ENCODE results near the gene CD40LG.

CD40LG gene

GRCh38 chrX:136671006-136671610 is 23.1 kb downstream of the CD40LG start:
- no peak overlapping the region for H3K27ac ChIP-seq (ENCODE audit: low read length)
- H3K9me3 ChIP-seq (ENCODE audit: control insufficient read depth in 1 of 2, low read length in 2 of 2): no peaks in the 10 kb centered on the region
- H3K4me3 ChIP-seq (ENCODE audit: low read depth in 1 of 2, low read length in 2 of 2): no peak overlapping the region
- H3K27me3 ChIP-seq (ENCODE audit: low read depth, low read length): no peaks in the 10 kb centered on the region
- H3K4me1 ChIP-seq (ENCODE audit: control insufficient read depth in 1 of 2, insufficient read depth in 2 of 2, low read length in 2 of 2): no peaks in the 10 kb centered on the region
- H3K36me3 ChIP-seq (ENCODE audit: control insufficient read depth in 1 of 2, insufficient read depth in 2 of 2, low read length in 2 of 2): peaks cover 28 to 30% of the 10 kb centered on the region in 2 donors

GRCh38 chrX:136674270-136674985 is 26.5 kb downstream of the CD40LG start:
- H3K4me3 ChIP-seq (ENCODE audit: low read depth in 1 of 2, low read length in 2 of 2): no peak overlapping the region
- no peaks in the 10 kb centered on the region for H3K27me3 ChIP-seq (ENCODE audit: low read depth, low read length)
- no peak overlapping the region for H3K27ac ChIP-seq (ENCODE audit: low read length)
- H3K36me3 ChIP-seq (ENCODE audit: control insufficient read depth in 1 of 2, insufficient read depth in 2 of 2, low read length in 2 of 2): peaks cover 13 to 18% of the 10 kb centered on the region in 2 donors
- no peaks in the 10 kb centered on the region for H3K9me3 ChIP-seq (ENCODE audit: control insufficient read depth in 1 of 2, low read length in 2 of 2)
- no peaks in the 10 kb centered on the region for H3K4me1 ChIP-seq (ENCODE audit: control insufficient read depth in 1 of 2, insufficient read depth in 2 of 2, low read length in 2 of 2)

GRCh38 chrX:136679531-136679930 is 31.6 kb downstream of the CD40LG start:
- Histone ChIP-seq H3K4me1 (ENCODE audit: control insufficient read depth in 1 of 2, insufficient read depth in 2 of 2, low read length in 2 of 2) (no peaks in the 10 kb centered on the region), H3K9me3 (ENCODE audit: control insufficient read depth in 1 of 2, low read length in 2 of 2) (no peaks in the 10 kb centered on the region), H3K27me3 (ENCODE audit: low read depth, low read length) (no peaks in the 10 kb centered on the region), H3K4me3 (ENCODE audit: low read depth in 1 of 2, low read length in 2 of 2) (no peak overlapping the region), H3K27ac (ENCODE audit: low read length) (no peak overlapping the region), H3K36me3 (ENCODE audit: control insufficient read depth in 1 of 2, insufficient read depth in 2 of 2, low read length in 2 of 2) (peaks cover 5 to 14% of the 10 kb centered on the region in 2 donors)

DNA sequence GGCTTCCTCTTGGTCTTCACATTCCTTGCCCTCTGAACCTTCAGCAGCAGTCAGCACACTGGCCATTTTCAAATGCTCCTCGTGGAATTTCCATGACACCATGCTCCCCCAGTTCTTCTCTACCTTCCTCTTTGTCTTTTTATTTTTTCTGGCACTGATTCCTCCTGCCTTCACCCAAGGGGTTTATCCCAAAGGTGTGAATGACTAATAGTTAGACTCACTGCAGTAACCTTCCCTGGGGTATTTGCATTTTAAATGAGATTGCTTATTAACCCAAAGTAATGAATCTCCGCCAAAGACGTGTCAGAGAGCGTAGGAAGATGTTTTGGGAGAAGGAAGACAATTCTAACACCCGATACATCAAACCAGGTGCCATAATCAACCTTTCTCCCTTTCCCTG is 36.2 kb downstream of the CD40LG start:
- Histone ChIP-seq H3K36me3 (ENCODE audit: control insufficient read depth in 1 of 2, insufficient read depth in 2 of 2, low read length in 2 of 2) (peaks cover 11 to 27% of the 10 kb centered on the region in 2 donors), H3K4me1 (ENCODE audit: control insufficient read depth in 1 of 2, insufficient read depth in 2 of 2, low read length in 2 of 2) (no peaks in the 10 kb centered on the region), H3K4me3 (ENCODE audit: low read depth in 1 of 2, low read length in 2 of 2) (no peak overlapping the region), H3K9me3 (ENCODE audit: control insufficient read depth in 1 of 2, low read length in 2 of 2) (no peaks in the 10 kb centered on the region), H3K27ac (ENCODE audit: low read length) (no peak overlapping the region), H3K27me3 (ENCODE audit: low read depth, low read length) (no peaks in the 10 kb centered on the region)

- H3K9me3 ChIP-seq (ENCODE audit: control insufficient read depth in 1 of 2, low read length in 2 of 2): no peaks in the 10 kb centered on the region
- H3K4me1 ChIP-seq (ENCODE audit: control insufficient read depth in 1 of 2, insufficient read depth in 2 of 2, low read length in 2 of 2): no peaks in the 10 kb centered on the region
- no peak overlapping the region for H3K4me3 ChIP-seq (ENCODE audit: low read depth in 1 of 2, low read length in 2 of 2)
- H3K36me3 ChIP-seq (ENCODE audit: control insufficient read depth in 1 of 2, insufficient read depth in 2 of 2, low read length in 2 of 2): peaks cover 7 to 18% of the 10 kb centered on the region in 2 donors
- H3K27ac ChIP-seq (ENCODE audit: low read length): no peak overlapping the region
- no peaks in the 10 kb centered on the region for H3K27me3 ChIP-seq (ENCODE audit: low read depth, low read length)
These were observed 39.5 kb downstream of the CD40LG start for GRCh38 chrX:136687457-136687856.

DNA sequence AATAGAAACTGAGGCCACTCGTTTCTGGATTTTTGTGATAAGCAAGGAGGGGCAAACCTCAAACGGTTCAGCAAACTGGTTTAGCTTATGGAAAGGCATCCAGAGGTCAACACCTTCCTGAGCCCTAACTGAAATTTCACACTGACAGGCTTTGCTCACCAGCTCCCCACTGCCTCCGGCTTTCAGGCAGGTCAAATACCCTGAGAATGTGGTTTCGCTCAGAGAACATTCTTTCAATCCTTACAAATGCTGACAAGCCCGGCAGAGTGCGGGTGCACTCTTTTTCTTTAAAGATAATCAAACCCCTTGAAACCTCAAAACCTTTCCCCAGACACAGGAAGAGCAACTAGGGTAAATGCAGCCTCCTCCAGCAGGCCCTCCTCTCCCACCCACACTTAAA is 41.5 kb downstream of the CD40LG start:
- H3K9me3 ChIP-seq (ENCODE audit: control insufficient read depth in 1 of 2, low read length in 2 of 2): no peaks in the 10 kb centered on the region
- H3K27me3 ChIP-seq (ENCODE audit: low read depth, low read length): no peaks in the 10 kb centered on the region
- no peak overlapping the region for H3K4me3 ChIP-seq (ENCODE audit: low read depth in 1 of 2, low read length in 2 of 2)
- H3K36me3 ChIP-seq (ENCODE audit: control insufficient read depth in 1 of 2, insufficient read depth in 2 of 2, low read length in 2 of 2): peaks cover 6 to 14% of the 10 kb centered on the region in 2 donors
- no peak overlapping the region for H3K27ac ChIP-seq (ENCODE audit: low read length)
- no peaks in the 10 kb centered on the region for H3K4me1 ChIP-seq (ENCODE audit: control insufficient read depth in 1 of 2, insufficient read depth in 2 of 2, low read length in 2 of 2)

DNA sequence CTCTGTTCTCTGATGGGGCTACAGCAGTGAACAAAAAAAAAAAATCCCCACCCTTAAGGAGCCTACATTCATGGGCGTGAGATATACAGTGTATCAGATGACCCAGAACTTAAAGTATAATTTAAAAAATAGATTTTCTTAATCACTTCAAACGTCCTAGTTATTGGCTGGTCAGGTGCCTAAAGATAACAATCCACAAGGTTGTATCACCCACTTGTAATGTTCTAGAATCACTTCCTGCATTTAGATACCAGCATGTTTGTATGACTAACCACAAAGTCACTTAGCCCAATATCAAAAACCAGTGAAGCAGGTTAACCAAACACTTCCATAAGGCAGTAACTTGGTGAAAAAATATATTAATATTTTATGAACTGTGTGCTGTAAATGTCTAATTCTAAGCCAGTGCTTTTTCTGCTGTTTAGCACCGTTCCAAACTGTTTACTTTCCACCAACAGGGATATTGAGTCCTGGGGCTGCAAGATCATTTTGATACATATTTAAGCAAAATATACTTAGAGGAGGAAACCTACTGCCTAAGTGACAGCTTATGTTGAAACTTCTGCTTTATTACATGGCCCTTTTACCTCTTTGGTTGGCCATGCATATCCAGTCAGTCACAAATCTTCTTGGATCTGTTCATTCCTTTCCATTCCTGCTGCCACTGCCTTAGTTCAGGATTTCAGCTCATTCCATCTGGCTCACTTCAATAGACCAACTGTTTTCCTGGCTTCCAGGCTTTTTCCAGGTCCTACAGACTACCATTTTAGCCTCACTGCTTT is 43.3 kb downstream of the CD40LG start:
- no peak overlapping the region for H3K4me3 ChIP-seq (ENCODE audit: low read depth in 1 of 2, low read length in 2 of 2)
- no peaks in the 10 kb centered on the region for H3K9me3 ChIP-seq (ENCODE audit: control insufficient read depth in 1 of 2, low read length in 2 of 2)
- no peaks in the 10 kb centered on the region for H3K4me1 ChIP-seq (ENCODE audit: control insufficient read depth in 1 of 2, insufficient read depth in 2 of 2, low read length in 2 of 2)
- no peaks in the 10 kb centered on the region for H3K27me3 ChIP-seq (ENCODE audit: low read depth, low read length)
- no peaks in the 10 kb centered on the region for H3K36me3 ChIP-seq (ENCODE audit: control insufficient read depth in 1 of 2, insufficient read depth in 2 of 2, low read length in 2 of 2)
- H3K27ac ChIP-seq (ENCODE audit: low read length): no peak overlapping the region

DNA sequence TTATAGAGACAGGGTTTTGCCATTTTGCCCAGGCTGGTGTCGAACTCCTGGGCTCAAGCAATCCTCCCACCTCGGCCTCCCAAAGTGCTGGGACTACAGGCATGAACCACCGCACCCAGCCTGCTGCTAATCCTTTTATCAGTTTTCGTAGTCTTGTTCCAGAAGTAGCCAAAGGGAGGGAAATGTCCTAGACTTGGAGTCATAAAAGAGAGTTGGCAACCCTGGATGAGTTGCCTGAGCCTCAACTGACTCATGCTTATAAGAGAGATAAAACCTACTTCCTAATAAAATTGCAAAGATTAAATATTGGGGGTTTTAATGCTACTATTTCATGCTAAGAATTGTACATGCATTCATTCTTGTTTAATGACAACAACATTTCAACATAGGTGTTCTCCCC is 44.3 kb downstream of the CD40LG start:
- no peaks in the 10 kb centered on the region for H3K27me3 ChIP-seq (ENCODE audit: low read depth, low read length)
- H3K4me3 ChIP-seq (ENCODE audit: low read depth in 1 of 2, low read length in 2 of 2): no peak overlapping the region
- H3K36me3 ChIP-seq (ENCODE audit: control insufficient read depth in 1 of 2, insufficient read depth in 2 of 2, low read length in 2 of 2): no peaks in the 10 kb centered on the region
- no peaks in the 10 kb centered on the region for H3K9me3 ChIP-seq (ENCODE audit: control insufficient read depth in 1 of 2, low read length in 2 of 2)
- H3K4me1 ChIP-seq (ENCODE audit: control insufficient read depth in 1 of 2, insufficient read depth in 2 of 2, low read length in 2 of 2): no peaks in the 10 kb centered on the region
- H3K27ac ChIP-seq (ENCODE audit: low read length): no peak overlapping the region

- H3K27me3 ChIP-seq (ENCODE audit: low read depth, low read length): no peaks in the 10 kb centered on the region
- no peaks in the 10 kb centered on the region for H3K9me3 ChIP-seq (ENCODE audit: control insufficient read depth in 1 of 2, low read length in 2 of 2)
- H3K4me3 ChIP-seq (ENCODE audit: low read depth in 1 of 2, low read length in 2 of 2): no peak overlapping the region
- H3K27ac ChIP-seq (ENCODE audit: low read length): no peak overlapping the region
- no peaks in the 10 kb centered on the region for H3K4me1 ChIP-seq (ENCODE audit: control insufficient read depth in 1 of 2, insufficient read depth in 2 of 2, low read length in 2 of 2)
- H3K36me3 ChIP-seq (ENCODE audit: control insufficient read depth in 1 of 2, insufficient read depth in 2 of 2, low read length in 2 of 2): peaks cover 0 to 1% of the 10 kb centered on the region in 2 donors
These were observed 46.6 kb downstream of the CD40LG start for GRCh38 chrX:136694431-136695087.

GRCh38 chrX:136697156-136697555 is 49.2 kb downstream of the CD40LG start:
- no peaks in the 10 kb centered on the region for H3K9me3 ChIP-seq (ENCODE audit: control insufficient read depth in 1 of 2, low read length in 2 of 2)
- no peak overlapping the region for H3K27ac ChIP-seq (ENCODE audit: low read length)
- H3K4me1 ChIP-seq (ENCODE audit: control insufficient read depth in 1 of 2, insufficient read depth in 2 of 2, low read length in 2 of 2): no peaks in the 10 kb centered on the region
- no peaks in the 10 kb centered on the region for H3K27me3 ChIP-seq (ENCODE audit: low read depth, low read length)
- H3K4me3 ChIP-seq (ENCODE audit: low read depth in 1 of 2, low read length in 2 of 2): no peak overlapping the region
- H3K36me3 ChIP-seq (ENCODE audit: control insufficient read depth in 1 of 2, insufficient read depth in 2 of 2, low read length in 2 of 2): peaks cover 0 to 4% of the 10 kb centered on the region in 2 donors

- H3K4me3 ChIP-seq (ENCODE audit: low read depth in 1 of 2, low read length in 2 of 2): no peak overlapping the region
- no peaks in the 10 kb centered on the region for H3K27me3 ChIP-seq (ENCODE audit: low read depth, low read length)
- H3K36me3 ChIP-seq (ENCODE audit: control insufficient read depth in 1 of 2, insufficient read depth in 2 of 2, low read length in 2 of 2): peaks cover 8 to 11% of the 10 kb centered on the region in 2 donors
- H3K4me1 ChIP-seq (ENCODE audit: control insufficient read depth in 1 of 2, insufficient read depth in 2 of 2, low read length in 2 of 2): no peaks in the 10 kb centered on the region
- H3K27ac ChIP-seq (ENCODE audit: low read length): no peak overlapping the region
- no peaks in the 10 kb centered on the region for H3K9me3 ChIP-seq (ENCODE audit: control insufficient read depth in 1 of 2, low read length in 2 of 2)
These were observed 60.4 kb downstream of the CD40LG start for GRCh38 chrX:136708348-136708747.

Measured in muscle layer of duodenum (tissue), 2 donors.